HUDEP-2 (cell line): ENCODE data around the gene MAN2A1.

ENCODE experiments used
- DNase-seq, 76 experiments: peaks; one replicate each; lab custom pipeline; 2025; ENCODE audit not compliant: unreplicated experiment in 76 of 76; lab: John Stamatoyannopoulos, UW

Gene MAN2A1

DNA sequence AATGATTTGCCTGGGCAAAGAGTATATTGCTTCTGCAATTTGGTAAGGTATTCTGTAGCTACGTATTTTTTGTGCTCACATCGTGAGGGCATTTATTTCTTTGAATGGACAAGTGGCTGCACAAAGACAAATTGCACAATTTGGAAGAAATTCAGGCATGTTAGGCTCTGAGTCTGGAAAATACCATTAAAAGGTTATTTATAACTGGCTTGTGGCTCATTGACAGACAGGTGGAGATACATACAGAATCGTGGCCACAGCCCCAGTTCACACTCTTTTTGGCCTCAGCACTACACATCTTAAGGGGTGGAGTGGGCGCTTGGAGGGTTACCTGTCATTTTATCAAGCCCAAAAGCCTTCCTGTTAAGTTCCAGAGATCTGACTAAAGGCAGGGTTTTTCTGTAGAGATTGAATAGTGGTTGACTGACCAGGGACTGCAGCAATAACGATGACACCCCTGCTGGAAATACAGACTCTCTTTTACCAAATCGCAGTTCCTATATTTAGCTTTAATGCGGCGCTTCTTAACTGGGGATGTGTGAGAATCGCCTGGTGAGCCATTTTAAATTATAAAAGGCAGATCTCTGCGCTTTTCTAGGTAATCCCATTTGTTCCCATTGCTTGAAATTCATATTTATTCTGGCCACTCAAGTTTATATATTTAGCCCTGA is 14.7 kb downstream of the MAN2A1 start:
- no peak for DNase-seq

DNA sequence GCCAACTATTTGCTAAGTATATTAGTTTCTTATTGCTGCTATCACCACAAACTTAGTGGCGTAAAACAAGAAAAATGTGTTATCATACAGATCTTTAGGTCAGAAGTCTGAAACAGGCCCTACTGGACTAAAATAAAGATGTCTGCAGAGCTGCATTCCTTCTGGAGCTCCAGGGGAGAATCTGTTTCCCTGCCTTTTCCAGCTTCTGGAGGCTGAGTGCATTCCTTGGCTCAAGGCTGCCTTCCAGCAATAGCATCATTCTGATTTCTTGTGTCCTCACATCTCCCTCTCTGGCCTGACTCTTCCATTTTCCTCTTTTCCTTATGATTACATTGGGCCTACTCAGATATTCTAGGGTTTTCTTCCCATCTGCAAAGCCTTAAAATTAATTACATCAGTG is 15.9 kb downstream of the MAN2A1 start:
- no peak for DNase-seq

DNA sequence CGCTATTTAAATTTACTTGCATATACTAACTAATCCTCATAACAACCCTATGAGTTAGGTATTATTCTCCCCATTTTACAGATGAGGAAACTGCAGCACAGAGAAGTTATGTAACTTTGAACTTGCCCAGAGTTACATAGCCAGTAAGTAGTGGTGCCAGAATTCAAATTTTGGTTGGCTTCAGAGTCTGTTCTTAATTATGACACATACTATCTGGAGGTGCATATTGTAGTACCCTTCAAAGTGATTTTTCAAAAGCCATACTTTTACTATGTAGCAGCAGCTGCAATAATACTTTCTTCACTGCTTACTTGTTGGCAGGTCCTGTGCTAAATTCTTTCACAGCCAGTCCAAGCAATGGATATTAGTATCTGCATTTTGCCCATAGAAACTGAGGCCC is 16.4 kb downstream of the MAN2A1 start:
- no peak for DNase-seq

DNA sequence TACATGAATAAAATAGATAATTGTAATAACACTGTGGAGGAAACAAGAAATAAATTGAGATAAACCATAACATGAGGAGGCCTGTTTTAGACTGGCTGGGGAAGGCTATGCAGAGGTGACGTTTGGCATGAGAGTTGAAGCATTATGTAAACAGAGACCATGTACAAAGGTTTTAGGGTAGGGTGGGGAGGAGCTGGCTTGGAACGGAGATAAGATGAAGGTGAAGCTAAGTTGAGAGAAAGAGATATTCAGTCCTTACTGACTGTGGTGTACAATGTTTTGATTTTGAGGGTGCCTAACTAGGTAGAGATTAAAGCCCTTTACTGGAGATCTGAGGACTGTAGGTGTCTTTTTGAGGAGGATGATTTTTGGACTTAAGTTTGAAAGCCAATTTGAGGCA is 17.8 kb downstream of the MAN2A1 start:
- no peak for DNase-seq

DNA sequence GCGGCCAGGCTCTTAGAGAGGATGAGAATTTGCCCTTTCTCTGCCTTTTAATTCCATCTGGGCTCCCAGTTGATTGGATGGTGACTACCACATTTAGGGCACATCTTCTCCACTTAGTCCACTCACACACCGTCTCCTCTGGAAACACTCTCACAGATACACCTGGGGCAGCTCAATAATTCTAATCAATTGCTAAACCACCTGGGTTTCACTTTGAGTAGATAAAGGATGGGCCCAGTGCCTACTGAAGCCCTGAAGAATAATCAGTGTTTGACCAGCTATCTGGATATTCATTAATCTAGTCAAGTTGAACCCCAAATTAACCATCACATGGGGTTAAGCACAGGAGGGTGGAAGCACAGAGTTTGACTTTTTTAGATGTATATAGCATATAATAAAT is 19.1 kb downstream of the MAN2A1 start:
- no peak for DNase-seq

DNA sequence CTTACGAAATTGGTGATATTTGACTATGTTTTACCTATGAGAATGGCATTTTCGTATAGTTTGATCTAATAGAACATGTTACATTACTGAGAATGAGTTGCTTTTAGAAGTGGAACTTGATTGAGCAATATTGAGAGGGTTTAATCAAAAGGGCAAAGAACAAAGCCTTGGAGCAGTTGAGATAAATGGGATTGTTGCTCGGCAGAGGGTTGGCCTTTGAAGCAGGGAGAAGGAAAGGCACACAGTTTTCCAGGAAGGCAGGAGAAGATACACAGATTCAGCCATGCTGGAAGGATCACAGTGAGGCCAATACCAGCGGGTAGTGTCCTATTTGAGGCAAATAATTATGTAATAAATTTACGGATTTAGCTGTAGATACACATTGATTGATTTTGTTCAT is 19.5 kb downstream of the MAN2A1 start:
- no peak for DNase-seq

DNA sequence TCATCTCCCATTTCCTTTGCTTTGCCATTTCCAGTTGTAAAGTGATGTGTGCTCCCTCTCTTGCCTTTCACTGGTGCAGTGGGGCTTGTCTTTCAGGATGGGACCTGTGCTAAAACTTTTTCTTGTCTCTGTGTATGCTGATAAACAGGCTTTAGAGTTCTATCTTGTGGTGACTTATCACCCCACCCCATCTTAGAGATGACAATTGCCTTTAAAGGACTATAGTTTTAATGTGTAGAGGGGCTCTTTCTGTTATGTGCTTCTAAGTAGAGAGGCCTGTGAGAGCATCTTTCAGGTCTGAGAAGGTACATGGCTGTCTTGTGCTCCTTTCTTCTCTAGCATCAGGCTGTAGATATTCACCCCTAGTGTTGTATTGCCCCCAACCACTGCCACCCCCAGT is 21.9 kb downstream of the MAN2A1 start:
- DNase-seq, result peak in 25 of 76 experiments; percentile 7 to 67 (median 22)

DNA sequence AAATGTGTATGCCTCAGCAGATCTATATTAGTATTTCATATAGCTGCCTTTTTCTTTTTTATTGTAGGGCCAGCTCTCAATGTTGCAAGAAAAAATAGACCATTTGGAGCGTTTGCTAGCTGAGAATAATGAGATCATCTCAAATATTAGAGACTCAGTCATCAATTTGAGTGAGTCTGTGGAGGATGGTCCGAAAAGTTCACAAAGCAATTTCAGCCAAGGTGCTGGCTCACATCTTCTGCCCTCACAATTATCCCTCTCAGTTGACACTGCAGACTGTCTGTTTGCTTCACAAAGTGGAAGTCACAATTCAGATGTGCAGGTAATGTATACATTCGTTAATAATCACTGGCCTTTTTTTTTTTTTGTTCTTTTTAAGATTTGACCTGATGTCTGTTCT is 23.7 kb downstream of the MAN2A1 start:
- no peak for DNase-seq

DNA sequence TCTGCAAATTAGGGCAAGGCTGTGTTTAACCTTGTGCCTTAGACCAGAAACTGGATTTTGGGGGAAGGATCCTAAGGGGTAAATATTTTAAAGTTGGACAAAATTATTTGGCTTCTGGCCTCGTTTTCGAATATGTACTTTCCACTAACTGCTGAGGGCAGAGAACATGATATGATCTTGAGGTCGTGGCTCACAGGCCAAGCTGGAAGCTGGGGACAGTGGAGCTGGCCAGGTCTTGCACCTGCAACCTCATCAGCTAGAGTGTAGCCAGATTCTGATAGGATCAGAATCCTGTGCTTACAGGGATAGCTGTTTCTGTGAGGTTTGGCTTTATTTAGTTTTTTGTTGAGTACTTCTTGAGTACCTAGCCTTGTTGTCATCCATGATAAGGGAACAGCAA is 24.9 kb downstream of the MAN2A1 start:
- peak in 5 of 76 experiments; percentile 1 to 41 (median 15) for DNase-seq

DNA sequence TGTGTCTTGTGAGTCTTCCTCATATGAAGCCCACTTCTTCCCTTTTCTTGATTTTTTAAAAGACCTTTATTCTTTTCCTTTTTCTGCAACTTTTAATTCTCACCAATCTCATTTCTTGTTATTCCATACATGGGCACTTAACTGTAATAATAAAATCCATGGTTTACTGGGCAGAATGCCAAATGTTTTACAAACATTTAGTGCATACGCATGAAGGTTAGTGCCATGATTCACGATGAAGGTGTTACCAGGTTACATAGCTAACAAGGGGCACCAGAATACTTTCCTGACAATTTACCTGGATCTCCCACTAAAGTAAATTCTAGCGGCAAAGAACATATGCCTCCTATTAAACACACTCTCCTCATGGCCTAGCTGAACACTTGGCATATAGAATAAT is 28.5 kb downstream of the MAN2A1 start:
- DNase-seq, result no peak

DNA sequence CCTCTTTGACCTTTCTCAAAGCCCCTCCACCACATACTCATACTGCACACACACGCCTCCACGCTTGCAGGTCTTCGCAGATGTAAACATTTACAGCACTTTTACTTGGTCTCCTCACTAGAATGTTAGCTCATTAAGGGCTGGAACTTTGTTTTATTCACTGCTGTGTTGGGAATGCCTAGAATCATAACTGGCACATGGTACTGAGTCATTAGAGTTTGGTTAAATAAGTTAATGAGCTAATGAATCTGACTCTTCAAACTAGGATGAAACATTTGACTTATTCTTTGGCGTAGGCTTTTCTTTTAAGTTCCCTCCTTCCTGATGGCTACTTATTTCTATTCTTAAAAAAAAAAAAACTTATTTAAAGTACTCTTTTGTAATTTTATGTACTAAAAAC is 28.9 kb downstream of the MAN2A1 start:
- no peak for DNase-seq

DNA sequence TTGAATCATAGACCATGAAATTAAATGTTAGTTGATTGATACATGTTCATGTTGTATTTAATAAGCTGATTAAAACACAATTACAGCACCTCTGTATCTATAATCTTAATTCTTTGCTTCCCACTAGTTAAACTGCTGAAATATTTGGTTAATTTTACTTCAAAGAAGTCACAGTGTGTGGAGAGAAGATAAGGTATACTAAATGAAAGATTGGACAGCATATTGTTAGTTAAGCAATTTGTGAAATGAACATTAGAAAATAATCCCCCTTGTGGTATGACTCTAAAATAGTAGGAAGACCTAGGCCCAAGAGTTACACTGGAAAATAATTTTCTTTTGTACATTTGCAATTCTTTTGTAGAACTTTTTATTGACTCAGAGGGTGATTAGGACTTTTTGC is 30.3 kb downstream of the MAN2A1 start:
- DNase-seq, result peak in 7 of 76 experiments; percentile 6 to 34 (median 14)

DNA sequence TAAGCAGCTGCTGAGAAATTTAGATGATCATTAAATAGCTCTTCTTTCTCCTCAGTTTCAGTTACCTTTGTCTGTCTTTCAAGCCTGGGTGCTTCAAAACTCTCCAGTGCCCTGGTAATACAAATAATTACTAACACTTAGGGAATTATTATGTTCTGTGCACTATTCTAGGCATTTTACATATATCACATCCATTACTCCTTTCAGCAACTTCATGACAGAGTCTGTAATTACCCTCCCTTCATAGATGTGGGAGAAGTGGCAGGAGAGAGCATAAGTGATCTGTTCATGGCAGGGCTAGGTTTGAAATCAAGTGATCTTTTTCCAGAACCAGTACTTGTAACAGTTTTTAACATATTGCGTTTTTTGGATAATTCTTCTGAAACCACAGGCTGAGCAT is 32.0 kb downstream of the MAN2A1 start:
- DNase-seq, result no peak

DNA sequence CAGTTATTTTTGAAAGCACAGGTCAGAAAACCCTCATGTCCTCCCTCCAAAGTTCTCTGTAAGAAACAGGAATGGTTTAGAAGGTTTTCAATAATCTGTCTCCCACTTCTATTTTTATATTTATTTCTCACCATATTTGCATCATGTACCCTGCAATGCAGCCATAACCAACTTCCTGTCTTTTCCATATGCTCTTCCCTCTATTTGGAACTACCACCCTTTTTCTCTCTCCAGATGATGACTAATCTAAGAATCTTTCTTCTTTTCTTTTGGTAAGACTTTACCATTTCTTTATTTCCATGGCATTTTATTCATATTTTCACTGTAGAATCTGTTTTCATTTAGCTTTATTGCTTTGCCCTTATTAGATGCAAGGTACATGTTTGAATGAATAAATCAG is 33.9 kb downstream of the MAN2A1 start:
- no peak for DNase-seq

DNA sequence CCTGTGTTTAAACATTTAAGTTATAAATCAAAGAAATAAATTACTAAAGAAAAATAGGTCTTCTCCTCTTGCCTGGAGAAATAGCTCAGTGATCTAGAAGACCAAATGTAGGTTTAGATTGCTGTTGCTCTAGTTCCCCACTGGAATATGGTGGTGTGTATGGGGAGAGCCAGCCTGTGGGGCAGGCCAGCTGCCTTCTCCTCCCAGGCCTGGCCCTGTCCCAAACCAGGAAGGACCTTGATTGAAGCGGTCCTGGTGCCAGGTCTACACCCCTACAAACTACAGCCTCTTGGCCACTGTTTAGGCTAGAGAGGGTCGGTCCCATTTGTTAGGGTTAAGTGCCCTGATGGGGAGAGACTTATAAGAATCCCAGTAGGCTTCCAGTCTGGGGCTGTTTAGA is 35.4 kb downstream of the MAN2A1 start:
- DNase-seq, result no peak

DNA sequence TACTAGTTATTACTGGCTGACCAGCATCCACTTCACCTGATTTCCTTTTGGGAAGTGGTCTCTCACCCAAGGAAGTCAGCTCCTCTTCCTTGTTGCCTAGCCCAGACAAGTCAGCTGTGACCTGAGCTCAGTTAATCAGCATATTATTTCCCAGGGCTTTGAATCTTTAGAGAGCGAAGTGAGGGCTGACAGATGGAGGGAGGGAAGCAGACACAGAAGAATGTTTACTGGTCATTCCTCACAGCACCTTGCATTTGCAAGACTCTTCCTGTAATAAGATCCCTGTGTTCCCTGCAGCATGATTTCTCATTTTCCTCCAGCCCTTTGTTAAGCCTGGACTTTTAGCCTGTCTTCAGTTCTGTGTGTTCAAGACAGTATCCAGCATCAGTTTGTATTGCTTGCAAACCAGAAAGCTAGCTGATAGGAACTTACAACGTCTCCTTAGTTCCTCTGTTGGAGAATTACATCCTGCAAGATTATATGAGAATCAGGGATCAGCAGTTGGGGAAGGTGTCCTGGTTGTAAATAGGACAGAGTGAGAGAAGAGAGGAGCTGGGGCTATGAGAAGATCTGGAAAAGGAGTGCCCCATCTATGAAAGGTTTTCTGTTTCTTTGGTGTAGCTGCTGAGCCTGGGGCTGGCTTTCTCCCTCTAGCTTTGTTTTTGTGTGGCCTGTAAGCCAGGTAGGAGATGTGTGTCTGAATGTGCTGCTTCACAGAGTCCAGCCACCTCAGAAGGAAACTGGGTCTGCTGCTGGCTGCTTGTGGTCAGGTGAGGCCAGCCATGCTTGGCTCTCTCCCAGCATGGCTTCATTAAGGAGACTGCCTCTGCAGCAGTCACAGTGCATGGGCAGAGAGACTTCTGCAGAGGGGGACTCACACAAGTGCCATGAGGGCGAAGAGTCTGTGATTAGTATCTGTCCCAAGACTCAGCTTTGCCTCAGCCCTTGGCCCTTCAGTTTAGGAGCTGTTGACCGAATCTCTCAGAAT is 50.3 kb downstream of the MAN2A1 start:
- DNase-seq, result peak in 2 of 76 experiments; percentile 7 to 9

DNA sequence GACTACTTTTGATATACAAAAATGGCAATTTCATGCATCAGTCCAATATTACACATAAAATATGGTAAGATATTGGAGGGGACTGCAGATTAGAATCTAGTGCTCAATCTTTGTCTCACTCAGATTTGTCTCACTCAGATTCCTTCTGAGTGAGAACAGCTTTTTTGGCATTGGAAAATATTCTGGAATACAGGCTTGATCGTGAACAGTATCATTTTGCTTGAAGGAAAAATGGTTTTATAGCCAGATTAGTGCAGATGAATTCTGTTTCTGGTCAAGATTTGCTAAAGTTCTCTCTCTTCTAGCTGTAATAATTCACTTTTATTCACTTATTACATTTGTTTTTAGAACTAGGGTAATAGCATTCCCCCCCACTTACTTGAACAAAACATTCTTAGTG is 51.2 kb downstream of the MAN2A1 start:
- DNase-seq, result no peak

DNA sequence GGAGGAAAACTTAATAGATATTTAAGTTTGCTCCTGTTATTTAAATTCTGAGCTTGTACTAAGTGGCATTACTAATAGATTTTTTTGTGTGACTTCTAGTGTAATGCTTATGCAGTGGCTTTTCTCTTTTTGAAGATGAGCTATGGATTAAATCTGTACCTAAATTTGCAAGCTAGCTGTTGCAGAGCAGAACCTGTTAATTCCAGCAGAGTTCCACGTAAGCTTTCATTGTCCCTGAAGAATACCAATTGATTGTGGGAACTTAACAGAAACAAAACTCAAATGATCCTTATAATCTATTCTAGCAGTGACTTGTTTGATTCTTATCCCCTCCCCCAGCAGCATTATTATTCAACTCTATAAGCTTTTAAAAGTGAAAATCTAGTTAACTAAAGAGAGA is 51.7 kb downstream of the MAN2A1 start:
- no peak for DNase-seq

DNA sequence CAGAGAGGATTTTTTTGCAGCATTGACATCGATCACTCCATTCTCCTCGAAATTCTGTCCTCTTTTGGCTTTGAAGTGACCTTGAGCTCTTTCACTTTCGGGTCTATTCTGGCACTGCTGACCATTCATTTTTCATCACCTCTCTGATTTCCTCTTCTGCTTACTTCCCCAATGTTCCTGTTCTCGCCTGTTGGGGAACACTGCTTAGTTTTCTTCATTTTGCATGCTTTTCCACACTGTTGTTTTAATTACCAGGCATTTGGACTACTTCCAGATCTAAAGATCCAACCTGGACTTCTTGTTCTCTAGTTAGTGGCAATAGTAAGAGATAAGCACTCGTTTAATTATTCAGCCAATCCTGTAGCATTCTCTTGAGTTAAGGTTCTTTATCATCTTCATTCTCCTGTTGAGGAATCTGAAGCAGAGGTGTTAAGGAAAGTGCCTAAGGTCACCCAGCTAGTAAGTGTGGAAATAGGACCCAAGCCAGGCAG is 53.4 kb downstream of the MAN2A1 start:
- peak in 20 of 76 experiments; percentile 4 to 62 (median 28) for DNase-seq

DNA sequence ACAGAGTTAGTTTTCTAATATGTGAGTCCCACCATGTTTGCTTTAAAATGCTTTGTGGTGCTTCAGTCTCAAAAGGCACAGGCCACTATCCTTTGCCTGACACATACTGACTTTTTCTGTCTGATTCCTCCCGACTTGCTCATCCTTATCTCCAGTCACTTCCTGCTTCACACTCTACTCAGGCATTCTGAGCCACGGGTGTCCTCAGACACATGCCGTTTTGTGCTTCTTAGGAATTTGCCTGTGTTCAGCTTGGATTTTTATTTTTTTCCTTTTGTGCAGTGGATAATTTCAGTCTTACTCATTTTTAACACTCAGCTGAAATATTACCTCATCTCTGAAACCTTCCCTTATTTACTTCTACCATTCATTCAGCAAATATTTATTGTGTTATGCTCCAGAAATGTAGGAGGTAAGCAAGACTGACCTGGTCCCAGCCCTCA is 54.1 kb downstream of the MAN2A1 start:
- DNase-seq, result peak in 7 of 76 experiments; percentile 4 to 32 (median 13)

DNA sequence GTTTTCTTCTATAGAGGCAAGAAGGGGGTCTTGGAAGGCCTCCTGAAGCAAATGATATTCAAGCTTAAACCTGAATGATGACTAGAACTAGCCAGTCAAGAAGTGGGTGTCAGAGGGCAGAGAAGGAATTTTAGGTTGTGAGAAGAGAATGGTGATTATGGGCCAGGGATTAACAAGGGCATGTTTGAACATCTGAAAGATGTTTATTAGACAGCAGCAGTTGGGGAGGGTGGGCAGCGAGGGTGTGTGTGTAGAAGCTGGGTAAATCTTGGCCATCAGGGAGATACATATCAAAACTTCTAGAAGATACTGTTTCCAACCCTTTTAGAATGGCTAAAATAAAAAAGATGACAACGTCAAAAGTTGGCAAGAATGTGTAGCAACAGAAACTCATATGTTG is 54.5 kb downstream of the MAN2A1 start:
- no peak for DNase-seq

DNA sequence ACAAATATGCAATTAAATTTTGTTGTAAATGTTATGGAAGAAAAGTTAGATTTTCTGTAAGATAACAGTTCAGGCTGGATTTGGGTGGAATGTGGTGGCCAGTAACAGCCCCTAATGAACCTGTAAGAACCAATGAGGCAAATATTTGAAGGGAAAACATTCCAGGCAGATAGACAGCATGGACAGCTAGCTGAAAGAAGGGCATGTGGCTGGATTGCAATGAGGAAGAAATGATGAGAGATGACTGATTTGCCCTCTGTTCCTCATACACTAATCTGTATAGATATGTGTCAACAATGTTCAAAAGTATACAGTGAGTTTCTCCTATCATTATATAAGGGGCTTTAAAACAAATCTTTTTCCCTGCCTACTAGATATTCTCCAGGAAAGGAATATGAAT is 58.8 kb downstream of the MAN2A1 start:
- DNase-seq, result no peak
